Heart left ventricle (tissue), 16 donors: Measurements from ENCODE around the gene DGKG. TPM values are rescaled to one million over a fixed set of nuclear protein-coding genes. Genes with fewer than 3 reads are reported as not detected.

Source experiments
- ATAC-seq, 4 donors: fragments of 200-7000 bp; cut with Tn5 transposase; one replicate each; pipeline ENCODE4 v1.9.1; 2020 to 2022; ENCODE audit warnings: moderate library complexity in 4 of 4, mild to moderate bottlenecking in 3 of 4, moderate number of reproducible peaks in 1 of 4
- DNase-seq, 5 donors: peaks; one replicate each; pipeline ENCODE4 v3.0.0-alpha.2; 2020
- H3K27ac ChIP-seq, 12 donors: fragments of 200-600 bp; sonication (generic) in 4 of 12; one replicate each; pipeline versions ENCODE4 v1.5.0 to v1.8.0; 2016 to 2022; ENCODE audit warnings: mild to moderate bottlenecking in 2 of 12
- H3K27me3 ChIP-seq, 9 donors: fragments of 200-600 bp; sonication (generic) in 2 of 9; one replicate each; pipeline versions ENCODE4 v1.5.1 to v1.8.0; 2016 to 2022; ENCODE audit warnings: mild to moderate bottlenecking in 3 of 9
- H3K36me3 ChIP-seq, 9 donors: fragments of 200-600 bp; sonication (generic) in 2 of 9; one replicate each; pipeline versions ENCODE4 v1.5.0 to v1.8.0; 2018 to 2022; ENCODE audit warnings: mild to moderate bottlenecking in 2 of 9
- H3K4me1 ChIP-seq, 12 donors: fragments of 200-600 bp; sonication (generic) in 4 of 12; one replicate each; pipeline versions ENCODE4 v1.5.0 to v1.8.0; 2016 to 2022; ENCODE audit warnings: mild to moderate bottlenecking in 3 of 12
- H3K4me3 ChIP-seq, 12 donors: fragments of 200-600 bp; sonication (generic) in 4 of 12; one replicate each; pipeline versions ENCODE4 v1.5.0 to v1.8.0; 2017 to 2022; ENCODE audit warnings: mild to moderate bottlenecking in 9 of 12, moderate library complexity in 4 of 12
- H3K9me3 ChIP-seq, 12 donors: fragments of 200-600 bp; sonication (generic) in 4 of 12; one replicate each; pipeline versions ENCODE4 v1.5.0 to v1.8.0; 2016 to 2022; ENCODE audit warnings: mild to moderate bottlenecking in 1 of 12
- POLR2A ChIP-seq, 2 donors: fragments of 450-650 bp; IDR thresholded peaks; one replicate each; pipeline ENCODE4 v1.6.1; 2017; ENCODE audit warnings: antibody characterized with exemption in 2 of 2, mild to moderate bottlenecking in 2 of 2, moderate library complexity in 2 of 2
- WGBS, 4 donors: extraction: QIAGEN DNeasy Blood & Tissue Kit in 2 of 4; methylation state at CpG; one replicate each; pipeline versions ENCODE4 v1.1.5 to v1.1.7; 2013 to 2018; 5-methylcytosine and 5-hydroxymethylcytosine counted together
- intact Hi-C, 10 donors: fragments of 100-400 bp; cut with DNase I; formaldehyde crosslinking; loops; one replicate each; pipeline versions ENCODE4 v1.11.1 to v1.14.2; 2022
- polyA plus RNA-seq, 2 donors: library from polyadenylated mRNA; stranded (reverse); fragments of 200-250 nt; gene quantifications; one replicate each; pipeline ENCODE4 v1.2.3, GENCODE V29; 2013
- total RNA-seq, 9 donors: library from RNA; depleted of rRNA in 2 of 9; stranded (reverse); fragments of >200 nt in 2 of 9; fragmentation: NEBNext Ultra II Directional in 3 of 9; extraction: Animal tissue kit (Norgen Biotek cat#: 25700) in 3 of 9; gene quantifications; one replicate each; pipeline versions ENCODE4 v1.1.0 to v1.2.4, GENCODE V29; 2016 to 2023
- TF ChIP-seq, protein P1 (sequence below), 12 donors: fragments of 200-600 bp; sonication (generic) in 4 of 12; IDR thresholded peaks; one replicate each; pipeline versions ENCODE4 v1.5.0 to v1.8.0; 2018 to 2022; ENCODE audit warnings: antibody characterized with exemption in 12 of 12, mild to moderate bottlenecking in 5 of 12
- donor health status: ischemic (EF 13 %, LVEDD 7.1; RV severe dilation, severe dysfunction).
- donor health status: healthy with polysubstance abuse.
- donor health status: DM: no; HTN: yes; CAD: no.
- donor health status: DM: no; HTN: no; CAD: no.
- donor health status: ischemic (EF 25% LVEDD 6.9; RV normal size, moderate dysfunction).
- donor health status: ischemic (EF 25% LVEDD 5.7; RV mildly dilated, moderate dysfunction).
- donor health status: healthy.
- donor health status: DM: yes; HTN: yes; CAD: no.
- donor health status: ischemic (EF 35%, LVEDD 5.7; RV mildly dilated, moderate dysfunction).
- donor health status: nonischemic (EF 11% LVEDD 7.7; RV severe dilation, severe dysfunction).
- donor health status: DM: yes; HTN: yes; CAD: no.
- donor health status: PGD.
- donor health status: ischemic (EF 29% LVEDD 5.4; RV normal size, mild dysfunction).
- donor health status: nonischemic (EF 23%, LVEDD 6.1; RV moderate dilation, normal function).

The DGKG gene
- total and polyA plus RNA-seq, 11 donors, result 9.0 to 59.3 (median 32.0) TPM

DNA sequence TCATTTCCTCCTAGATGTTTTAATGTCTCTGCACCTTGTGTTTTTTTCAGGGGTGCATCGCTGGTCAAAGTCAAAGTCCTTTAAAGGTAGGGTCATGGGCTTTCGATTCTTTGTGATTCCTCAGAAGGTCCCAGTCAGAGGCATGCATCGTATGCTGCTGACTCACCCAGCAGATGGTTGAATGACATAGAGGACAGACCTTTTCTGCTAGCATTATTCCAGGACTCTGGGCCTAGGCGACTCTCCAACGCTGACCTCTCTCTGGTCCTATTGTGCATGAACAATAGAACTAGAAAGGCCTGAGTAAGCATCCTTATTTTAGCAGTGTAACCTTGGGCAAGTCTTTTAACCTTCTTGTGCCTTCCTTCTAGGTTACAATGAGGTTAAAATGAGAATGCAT lies 75.9 kb downstream of the DGKG start:
- DNase-seq (no peak), ATAC-seq (peak in 2 of 4 donors; percentile 26 to 49)
- intact Hi-C loops, result loop anchor here in 1 of 10 donors (10.0 kb wide), 1 partner anchor 249 kb away; no protein-coding TSS in a partner anchor
- no peaks in the 10 kb centered on the region for H3K9me3 ChIP-seq
- H3K27me3 ChIP-seq, result no peaks in the 10 kb centered on the region
- peaks cover 0 to 58% (median 16%) of the 10 kb centered on the region in 9 donors for H3K36me3 ChIP-seq
- H3K4me1 ChIP-seq, result peaks cover 0 to 18% (median 8%) of the 10 kb centered on the region in 12 donors
- TF ChIP-seq POLR2A (IDR thresholded peaks at IDR 0.05), result no peak
- TF ChIP-seq, protein P1, sequence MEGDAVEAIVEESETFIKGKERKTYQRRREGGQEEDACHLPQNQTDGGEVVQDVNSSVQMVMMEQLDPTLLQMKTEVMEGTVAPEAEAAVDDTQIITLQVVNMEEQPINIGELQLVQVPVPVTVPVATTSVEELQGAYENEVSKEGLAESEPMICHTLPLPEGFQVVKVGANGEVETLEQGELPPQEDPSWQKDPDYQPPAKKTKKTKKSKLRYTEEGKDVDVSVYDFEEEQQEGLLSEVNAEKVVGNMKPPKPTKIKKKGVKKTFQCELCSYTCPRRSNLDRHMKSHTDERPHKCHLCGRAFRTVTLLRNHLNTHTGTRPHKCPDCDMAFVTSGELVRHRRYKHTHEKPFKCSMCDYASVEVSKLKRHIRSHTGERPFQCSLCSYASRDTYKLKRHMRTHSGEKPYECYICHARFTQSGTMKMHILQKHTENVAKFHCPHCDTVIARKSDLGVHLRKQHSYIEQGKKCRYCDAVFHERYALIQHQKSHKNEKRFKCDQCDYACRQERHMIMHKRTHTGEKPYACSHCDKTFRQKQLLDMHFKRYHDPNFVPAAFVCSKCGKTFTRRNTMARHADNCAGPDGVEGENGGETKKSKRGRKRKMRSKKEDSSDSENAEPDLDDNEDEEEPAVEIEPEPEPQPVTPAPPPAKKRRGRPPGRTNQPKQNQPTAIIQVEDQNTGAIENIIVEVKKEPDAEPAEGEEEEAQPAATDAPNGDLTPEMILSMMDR (IDR thresholded peaks at IDR 0.05), result no peak
- no peak overlapping the region for H3K27ac ChIP-seq
- 77 to 86% (median 83%) methylated on average over 5 of the region's 5 CpGs for WGBS, 4 donors
- H3K4me3 ChIP-seq, result no peak overlapping the region

DNA sequence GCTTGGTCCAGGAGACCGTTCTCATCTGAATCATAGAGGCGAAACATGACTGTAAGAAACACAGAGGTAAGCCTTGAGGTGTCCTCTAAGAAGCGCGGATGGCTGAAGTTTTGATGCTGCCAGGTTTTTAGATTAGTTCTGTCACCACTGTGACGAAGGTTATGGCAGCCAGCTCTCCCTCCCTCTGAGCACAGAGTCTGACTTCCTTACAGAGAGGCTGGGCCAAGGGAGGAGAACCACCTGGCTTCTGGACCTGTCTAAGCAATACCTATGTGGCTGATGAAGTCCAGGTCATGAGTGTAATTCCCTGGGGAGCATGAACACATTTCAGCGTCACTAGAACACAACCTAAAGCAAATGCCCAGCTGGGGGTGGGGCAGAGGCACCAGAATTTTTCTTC lies 77.4 kb downstream of the DGKG start:
- DNase-seq (no peak), ATAC-seq (no peak)
- H3K27ac ChIP-seq, result no peak overlapping the region
- peaks cover 0 to 56% (median 16%) of the 10 kb centered on the region in 9 donors for H3K36me3 ChIP-seq
- no peak overlapping the region for H3K4me3 ChIP-seq
- no peaks in the 10 kb centered on the region for H3K9me3 ChIP-seq
- intact Hi-C loops, result loop anchor here in 1 of 10 donors (10.0 kb wide), 1 partner anchor 250 kb away; no protein-coding TSS in a partner anchor
- 82 to 92% (median 88%) methylated on average over 6 of the region's 6 CpGs for WGBS, 4 donors
- H3K4me1 ChIP-seq, result peaks cover 0 to 23% (median 12%) of the 10 kb centered on the region in 12 donors
- no peak for TF ChIP-seq POLR2A (IDR thresholded peaks at IDR 0.05)
- TF ChIP-seq, protein P1 (IDR thresholded peaks at IDR 0.05), result no peak
- no peaks in the 10 kb centered on the region for H3K27me3 ChIP-seq

DNA sequence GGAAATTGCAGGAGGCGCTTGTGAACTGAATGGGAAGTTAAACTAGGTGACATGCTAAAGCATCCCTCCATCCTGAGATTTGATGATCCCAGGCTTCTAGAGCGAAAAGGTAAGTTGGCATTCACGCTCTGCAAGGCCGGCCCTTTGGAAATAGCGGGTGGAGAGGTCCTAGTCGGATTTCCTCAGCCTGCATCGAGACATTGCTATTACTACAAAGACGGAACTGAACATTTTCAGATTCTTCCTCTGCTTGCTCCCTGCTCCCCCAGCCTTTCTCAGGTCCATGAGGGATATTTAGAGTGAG lies 77.7 kb downstream of the DGKG start:
- TF ChIP-seq POLR2A (IDR thresholded peaks at IDR 0.05), result no peak
- TF ChIP-seq, protein P1 (IDR thresholded peaks at IDR 0.05), result no peak
- ATAC-seq, result no peak
- DNase-seq, result no peak
- H3K27me3 ChIP-seq, result no peaks in the 10 kb centered on the region
- intact Hi-C loops, result loop anchor here in 1 of 10 donors (10.0 kb wide), 1 partner anchor 250 kb away; no protein-coding TSS in a partner anchor
- H3K27ac ChIP-seq, result no peak overlapping the region
- no peak overlapping the region for H3K4me3 ChIP-seq
- 91 to 96% (median 93%) methylated on average over 8 of the region's 8 CpGs for WGBS, 4 donors
- H3K36me3 ChIP-seq, result peaks cover 0 to 56% (median 16%) of the 10 kb centered on the region in 9 donors
- no peaks in the 10 kb centered on the region for H3K9me3 ChIP-seq
- peaks cover 0 to 23% (median 12%) of the 10 kb centered on the region in 12 donors for H3K4me1 ChIP-seq

DNA sequence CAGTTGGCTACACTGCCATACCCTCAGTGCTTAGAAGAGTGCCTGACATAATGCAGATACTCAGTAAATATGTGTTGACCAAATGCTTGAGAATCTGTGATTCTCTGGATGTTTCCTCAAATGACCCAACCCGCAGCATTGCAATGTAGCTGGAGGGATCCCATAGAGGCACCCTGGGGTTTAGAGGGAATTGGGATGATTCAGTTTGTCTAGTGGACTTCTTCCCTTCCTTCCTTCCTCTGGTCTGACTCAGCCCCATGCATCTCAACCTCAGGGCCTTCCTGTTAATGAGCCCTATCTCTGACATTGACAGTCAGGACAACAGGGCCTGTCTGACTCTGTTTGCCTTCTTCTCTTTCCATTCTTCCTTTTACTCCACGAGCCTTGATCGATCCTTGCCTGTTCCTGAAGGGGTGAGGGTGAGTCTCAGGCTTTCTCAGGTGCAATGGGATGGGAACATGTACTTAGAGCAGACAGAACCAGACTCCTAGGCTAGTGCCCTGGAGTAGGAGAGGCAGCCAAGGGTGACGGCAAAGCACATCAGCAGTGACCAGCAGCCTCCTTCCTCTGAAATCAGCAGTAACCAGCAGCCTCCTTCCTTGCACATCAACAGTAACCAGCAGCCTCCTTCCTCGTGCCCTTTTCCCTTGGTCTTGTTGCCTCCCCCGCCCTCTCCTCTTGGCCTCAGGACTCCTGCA lies 78.2 kb downstream of the DGKG start:
- TF ChIP-seq, protein P1 (IDR thresholded peaks at IDR 0.05), result no peak
- no peak for TF ChIP-seq POLR2A (IDR thresholded peaks at IDR 0.05)
- no peak overlapping the region for H3K27ac ChIP-seq
- intact Hi-C loops, result loop anchor here in 1 of 10 donors (10.0 kb wide), 1 partner anchor 251 kb away; no protein-coding TSS in a partner anchor

More for the DNA sequence above, 78.2 kb downstream of the DGKG start:
- no peak overlapping the region for H3K4me3 ChIP-seq
- ATAC-seq, result no peak
- no peaks in the 10 kb centered on the region for H3K9me3 ChIP-seq
- peaks cover 0 to 23% (median 12%) of the 10 kb centered on the region in 12 donors for H3K4me1 ChIP-seq
- 74 to 85% (median 83%) methylated on average over 6 of the region's 6 CpGs for WGBS, 4 donors
- no peak for DNase-seq
- peaks cover 0 to 59% (median 19%) of the 10 kb centered on the region in 9 donors for H3K36me3 ChIP-seq
- no peaks in the 10 kb centered on the region for H3K27me3 ChIP-seq
